ENCODE data around the gene EGLN3. TPM values are rescaled to one million over a fixed set of nuclear protein-coding genes. Genes with fewer than 3 reads are reported as not detected.

EGLN3 gene
- total and polyA plus RNA-seq, 10 of the 15 experiments (the other 5 are each of a cell fraction or from before 2014, with no cell fraction given), result 0.42 to 8.1 (median 2.0) TPM

DNA sequence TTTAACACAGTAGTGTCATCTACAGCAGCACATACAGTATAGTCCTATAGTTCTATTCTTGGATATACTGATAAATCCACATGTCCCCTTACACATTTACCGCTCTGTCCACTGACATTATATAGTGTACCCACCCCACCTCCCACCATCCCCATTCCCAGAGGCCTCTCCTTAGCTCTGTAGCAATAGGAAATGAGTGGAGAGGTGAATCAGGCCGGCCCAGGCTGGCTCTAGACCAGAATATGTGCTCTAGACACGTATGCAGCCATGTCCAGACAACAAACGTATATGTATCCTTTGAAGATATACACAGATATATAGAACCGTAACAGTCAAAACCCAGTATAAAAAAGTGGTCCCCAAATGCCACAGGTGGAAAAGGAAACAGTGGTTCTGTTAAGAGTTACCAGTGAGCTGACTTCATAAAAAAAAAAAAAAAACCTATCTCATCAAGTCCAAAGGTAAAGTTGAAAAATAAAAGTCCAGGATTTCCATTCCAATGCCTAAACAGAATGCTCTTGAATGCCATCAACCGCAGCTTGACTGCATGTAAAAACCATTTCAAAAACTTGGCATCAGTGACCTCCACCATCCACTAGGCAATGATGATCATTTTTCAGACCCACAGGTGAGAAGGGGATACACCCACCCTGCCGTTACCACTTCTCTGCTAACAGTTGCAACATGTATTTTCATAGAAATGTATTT is 16.7 kb downstream of the EGLN3 start:
- Histone ChIP-seq H3K9ac (ENCODE audit: control insufficient read depth, insufficient read depth, low read length) (no peak overlapping the region), H3K27me3 (replicated peaks in 1 of 2; ENCODE audit: control insufficient read depth in 2 of 2, insufficient read depth in 2 of 2, low read length in 1 of 2) (no peaks in the 10 kb centered on the region), H3K9me3 (replicated peaks; ENCODE audit: control insufficient read depth, insufficient read depth, low read length) (no peaks in the 10 kb centered on the region; the same call in 2 of the 3 replicates), H3K79me2 (ENCODE audit: control insufficient read depth, insufficient read depth, low read length) (no peaks in the 10 kb centered on the region), H4K20me1 (ENCODE audit: control insufficient read depth, insufficient read depth) (no peaks in the 10 kb centered on the region), H3K4me1 (ENCODE audit: control insufficient read depth, insufficient read depth, low read length) (no peaks in the 10 kb centered on the region), H2AFZ (ENCODE audit: control insufficient read depth, low read depth, low read length) (no peak overlapping the region), H3K36me3 (ENCODE audit: control insufficient read depth in 2 of 2, insufficient read depth in 2 of 2, low read length in 1 of 2) (no peaks in the 10 kb centered on the region), H3K4me3 (no peak overlapping the region), H3K4me2 (ENCODE audit: control insufficient read depth, insufficient read depth) (no peak overlapping the region), H3K27ac (ENCODE audit: control insufficient read depth, insufficient read depth) (no peak overlapping the region)
- RAD21 ChIA-PET (ENCODE audit: unreplicated experiment), result interaction anchor here (1.3 to 3.7 kb wide), 7 partner anchors 11 to 141 kb away, joined by 3 to 17 read pairs (median 8); no protein-coding TSS in a partner anchor
- BruUV-seq (replicated peaks), result no TSS peak
- CTCF ChIA-PET, result interaction anchor here (1.1 to 6.5 kb wide), 6 partner anchors 8 to 165 kb away, joined by 3 to 45 read pairs (median 6); no protein-coding TSS in a partner anchor
- no peak for ATAC-seq
- SMC1A ChIA-PET (ENCODE audit: uncharacterized antibody, unreplicated experiment), result interaction anchor here (0.6 to 6.2 kb wide), 14 partner anchors 12 to 385 kb away, joined by 3 to 47 read pairs (median 4); no protein-coding TSS in a partner anchor
- 34% methylated on average over 7 of the region's 7 CpGs for WGBS (ENCODE audit: insufficient coverage, insufficient replicate concordance, low lambda C conversion rate, missing lambda C conversion rate)
- DNase-seq (ENCODE audit: low read depth, low spot score), result no peak
- POLR2A ChIA-PET, result interaction anchor here (3.5 kb wide), 1 partner anchor 11 kb away, joined by 13 read pairs; no protein-coding TSS in a partner anchor
- in situ Hi-C loops (cut with MboI), result no loop called here
- intact Hi-C loops (cut with micrococcal nuclease; ENCODE audit: unreplicated experiment), result no loop called here
- FAIRE-seq, result no peak
- TF ChIP-seq RB1 (IDR thresholded peaks at IDR 0.05; ENCODE audit: borderline replicate concordance) (no peak), TCF3 (IDR thresholded peaks at IDR 0.05; ENCODE audit: borderline replicate concordance, insufficient read depth, low read depth, low read length) (no peak), ASH2L (IDR thresholded peaks at IDR 0.05; ENCODE audit: borderline replicate concordance, low read depth) (no peak), YY1 (IDR thresholded peaks at IDR 0.05; ENCODE audit: low read depth, low read length) (no peak), BACH1 (IDR thresholded peaks at IDR 0.05; ENCODE audit: borderline replicate concordance) (no peak), RELA (IDR thresholded peaks at IDR 0.05; ENCODE audit: borderline replicate concordance, partially characterized antibody) (no peak), ZNF24 (IDR thresholded peaks at IDR 0.05) (no peak), IKZF2 (IDR thresholded peaks at IDR 0.05) (no peak), ETV6 (conservative IDR thresholded peaks at IDR 0.05 in 1 of 2, IDR thresholded peaks at IDR 0.05 in 1 of 2; ENCODE audit: borderline replicate concordance in 1 of 2, low read depth in 1 of 2) (no peak), YBX1 (IDR thresholded peaks at IDR 0.05) (no peak), CHD1 (IDR thresholded peaks at IDR 0.05; ENCODE audit: low read depth, low read length) (no peak)
- TF ChIP-seq, protein P1, sequence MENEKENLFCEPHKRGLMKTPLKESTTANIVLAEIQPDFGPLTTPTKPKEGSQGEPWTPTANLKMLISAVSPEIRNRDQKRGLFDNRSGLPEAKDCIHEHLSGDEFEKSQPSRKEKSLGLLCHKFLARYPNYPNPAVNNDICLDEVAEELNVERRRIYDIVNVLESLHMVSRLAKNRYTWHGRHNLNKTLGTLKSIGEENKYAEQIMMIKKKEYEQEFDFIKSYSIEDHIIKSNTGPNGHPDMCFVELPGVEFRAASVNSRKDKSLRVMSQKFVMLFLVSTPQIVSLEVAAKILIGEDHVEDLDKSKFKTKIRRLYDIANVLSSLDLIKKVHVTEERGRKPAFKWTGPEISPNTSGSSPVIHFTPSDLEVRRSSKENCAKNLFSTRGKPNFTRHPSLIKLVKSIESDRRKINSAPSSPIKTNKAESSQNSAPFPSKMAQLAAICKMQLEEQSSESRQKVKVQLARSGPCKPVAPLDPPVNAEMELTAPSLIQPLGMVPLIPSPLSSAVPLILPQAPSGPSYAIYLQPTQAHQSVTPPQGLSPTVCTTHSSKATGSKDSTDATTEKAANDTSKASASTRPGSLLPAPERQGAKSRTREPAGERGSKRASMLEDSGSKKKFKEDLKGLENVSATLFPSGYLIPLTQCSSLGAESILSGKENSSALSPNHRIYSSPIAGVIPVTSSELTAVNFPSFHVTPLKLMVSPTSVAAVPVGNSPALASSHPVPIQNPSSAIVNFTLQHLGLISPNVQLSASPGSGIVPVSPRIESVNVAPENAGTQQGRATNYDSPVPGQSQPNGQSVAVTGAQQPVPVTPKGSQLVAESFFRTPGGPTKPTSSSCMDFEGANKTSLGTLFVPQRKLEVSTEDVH (IDR thresholded peaks at IDR 0.05; ENCODE audit: low read depth, partially characterized antibody), result no peak

Measured in GM12878 (cell line).